Measurements from ENCODE around the gene LHFPL2.
"Not testable (repeated sequence)": the region's sequence is repeated elsewhere in the genome, so short reads cannot be mapped to it uniquely, and the experiment has no call there.

LHFPL2 gene

GRCh38 chr5:78467752-78468357 lies 180.7 kb downstream of the LHFPL2 start:
- H3K27ac ChIP-seq (ENCODE audit: low read depth, low read length): no peak overlapping the region
- no peak overlapping the region for H3K9ac ChIP-seq (ENCODE audit: low read length in 5 of 5)
- no peak overlapping the region for H3K4me3 ChIP-seq (ENCODE audit: low read depth in 1 of 5, low read length in 5 of 5)
- peaks cover 3 to 16% (median 8%) of the 10 kb centered on the region in 5 donors for H3K36me3 ChIP-seq (ENCODE audit: control insufficient read depth in 5 of 5, insufficient read depth in 5 of 5, low read length in 5 of 5)
- H3K9me3 ChIP-seq (ENCODE audit: control insufficient read depth in 5 of 5, low read length in 5 of 5): no peaks in the 10 kb centered on the region
- H3K27me3 ChIP-seq (ENCODE audit: control insufficient read depth in 5 of 5, insufficient read depth in 4 of 5, low read length in 5 of 5): no peaks in the 10 kb centered on the region
- H3K4me1 ChIP-seq (ENCODE audit: control insufficient read depth in 5 of 5, insufficient read depth in 5 of 5, low read length in 5 of 5): peaks cover 0 to 2% (median 0%) of the 10 kb centered on the region in 5 donors

DNA sequence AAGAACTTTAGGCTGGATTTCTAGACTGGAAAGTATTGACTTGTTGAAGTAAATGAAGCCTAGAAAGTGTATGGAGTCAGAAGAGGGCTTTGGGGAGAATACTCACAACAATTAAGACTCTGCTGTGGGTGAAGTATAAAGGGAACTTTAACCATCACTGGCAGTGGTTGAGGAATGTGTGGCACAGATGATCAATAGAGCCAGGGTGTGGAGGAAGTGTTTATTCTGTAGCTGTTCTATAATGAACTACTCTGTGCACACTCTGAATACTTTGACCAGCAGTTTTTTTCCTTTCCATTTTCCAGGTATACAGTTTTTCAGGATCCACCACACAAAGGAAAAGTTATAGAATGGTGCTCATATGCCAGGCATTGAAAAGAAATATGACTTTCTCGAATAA lies 181.4 kb downstream of the LHFPL2 start:
- Histone ChIP-seq H3K4me3 (ENCODE audit: low read depth in 1 of 5, low read length in 5 of 5) (no peak overlapping the region), H3K9me3 (ENCODE audit: control insufficient read depth in 5 of 5, low read length in 5 of 5) (no peaks in the 10 kb centered on the region), H3K36me3 (ENCODE audit: control insufficient read depth in 5 of 5, insufficient read depth in 5 of 5, low read length in 5 of 5) (peaks cover 3 to 16% (median 8%) of the 10 kb centered on the region in 5 donors)

GRCh38 chr5:78458843-78459242 lies 189.7 kb downstream of the LHFPL2 start:
- Histone ChIP-seq H3K27ac (ENCODE audit: low read depth, low read length) (no peak overlapping the region), H3K9ac (ENCODE audit: low read length in 5 of 5) (no peak overlapping the region), H3K9me3 (ENCODE audit: control insufficient read depth in 5 of 5, low read length in 5 of 5) (no peaks in the 10 kb centered on the region), H3K4me1 (ENCODE audit: control insufficient read depth in 5 of 5, insufficient read depth in 5 of 5, low read length in 5 of 5) (no peaks in the 10 kb centered on the region), H3K36me3 (ENCODE audit: control insufficient read depth in 5 of 5, insufficient read depth in 5 of 5, low read length in 5 of 5) (peaks cover 0 to 7% (median 4%) of the 10 kb centered on the region in 5 donors), H3K27me3 (ENCODE audit: control insufficient read depth in 5 of 5, insufficient read depth in 4 of 5, low read length in 5 of 5) (no peaks in the 10 kb centered on the region), H3K4me3 (ENCODE audit: low read depth in 1 of 5, low read length in 5 of 5) (no peak overlapping the region)

More for the DNA sequence above, 181.4 kb downstream of the LHFPL2 start:
- Histone ChIP-seq H3K9ac (ENCODE audit: low read length in 5 of 5) (no peak overlapping the region), H3K27ac (ENCODE audit: low read depth, low read length) (no peak overlapping the region), H3K4me1 (ENCODE audit: control insufficient read depth in 5 of 5, insufficient read depth in 5 of 5, low read length in 5 of 5) (peaks cover 0 to 2% (median 0%) of the 10 kb centered on the region in 5 donors), H3K27me3 (ENCODE audit: control insufficient read depth in 5 of 5, insufficient read depth in 4 of 5, low read length in 5 of 5) (no peaks in the 10 kb centered on the region)

DNA sequence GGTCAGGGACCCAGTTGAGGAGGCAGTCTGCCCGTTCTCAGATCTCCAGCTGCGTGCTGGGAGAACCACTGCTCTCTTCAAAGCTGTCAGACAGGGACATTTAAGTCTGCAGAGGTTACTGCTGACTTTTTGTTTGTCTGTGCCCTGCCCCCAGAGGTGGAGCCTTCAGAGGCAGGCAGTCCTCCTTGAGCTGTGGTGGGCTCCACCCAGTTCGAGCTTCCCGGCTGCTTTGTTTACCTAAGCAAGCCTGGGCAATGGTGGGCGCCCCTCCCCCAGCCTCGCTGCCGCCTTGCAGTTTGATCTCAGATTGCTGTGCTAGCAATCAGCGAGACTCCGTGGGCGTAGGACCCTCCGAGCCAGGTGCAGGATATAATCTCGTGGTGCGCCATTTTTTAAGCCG lies 191.1 kb downstream of the LHFPL2 start:
- not testable (repeated sequence) for H3K4me1 ChIP-seq (ENCODE audit: control insufficient read depth in 5 of 5, insufficient read depth in 5 of 5, low read length in 5 of 5); H3K27ac ChIP-seq (ENCODE audit: low read depth, low read length); H3K9ac ChIP-seq (ENCODE audit: low read length in 5 of 5); H3K36me3 ChIP-seq (ENCODE audit: control insufficient read depth in 5 of 5, insufficient read depth in 5 of 5, low read length in 5 of 5); H3K4me3 ChIP-seq (ENCODE audit: low read depth in 1 of 5, low read length in 5 of 5); H3K27me3 ChIP-seq (ENCODE audit: control insufficient read depth in 5 of 5, insufficient read depth in 4 of 5, low read length in 5 of 5); H3K9me3 ChIP-seq (ENCODE audit: control insufficient read depth in 5 of 5, low read length in 5 of 5)

GRCh38 chr5:78449103-78449502 lies 199.5 kb downstream of the LHFPL2 start:
- Histone ChIP-seq H3K9me3 (ENCODE audit: control insufficient read depth in 5 of 5, low read length in 5 of 5) (no peaks in the 10 kb centered on the region), H3K4me1 (ENCODE audit: control insufficient read depth in 5 of 5, insufficient read depth in 5 of 5, low read length in 5 of 5) (no peaks in the 10 kb centered on the region), H3K9ac (ENCODE audit: low read length in 5 of 5) (no peak overlapping the region), H3K27ac (ENCODE audit: low read depth, low read length) (no peak overlapping the region), H3K27me3 (ENCODE audit: control insufficient read depth in 5 of 5, insufficient read depth in 4 of 5, low read length in 5 of 5) (no peaks in the 10 kb centered on the region), H3K4me3 (ENCODE audit: low read depth in 1 of 5, low read length in 5 of 5) (no peak overlapping the region), H3K36me3 (ENCODE audit: control insufficient read depth in 5 of 5, insufficient read depth in 5 of 5, low read length in 5 of 5) (peaks cover 4 to 13% (median 7%) of the 10 kb centered on the region in 5 donors)

- no peak overlapping the region for H3K4me3 ChIP-seq (ENCODE audit: low read depth in 1 of 5, low read length in 5 of 5)
- H3K27me3 ChIP-seq (ENCODE audit: control insufficient read depth in 5 of 5, insufficient read depth in 4 of 5, low read length in 5 of 5): no peaks in the 10 kb centered on the region
- peaks cover 4 to 13% (median 7%) of the 10 kb centered on the region in 5 donors for H3K36me3 ChIP-seq (ENCODE audit: control insufficient read depth in 5 of 5, insufficient read depth in 5 of 5, low read length in 5 of 5)
- H3K9ac ChIP-seq (ENCODE audit: low read length in 5 of 5): no peak overlapping the region
- no peaks in the 10 kb centered on the region for H3K9me3 ChIP-seq (ENCODE audit: control insufficient read depth in 5 of 5, low read length in 5 of 5)
- no peak overlapping the region for H3K27ac ChIP-seq (ENCODE audit: low read depth, low read length)
- no peaks in the 10 kb centered on the region for H3K4me1 ChIP-seq (ENCODE audit: control insufficient read depth in 5 of 5, insufficient read depth in 5 of 5, low read length in 5 of 5)
Measured at GRCh38 chr5:78447775-78448424, 200.7 kb downstream of the LHFPL2 start.

Measured in subcutaneous abdominal adipose tissue (tissue), 5 donors.